HepG2 (cell line): ENCODE data around the gene MAB21L4. TPM values are rescaled to one million over a fixed set of nuclear protein-coding genes. Genes with fewer than 3 reads are reported as not detected.

ENCODE experiments used
- AHR ChIP-seq: IDR thresholded peaks from 2 replicates; pipeline ENCODE4 v1.6.1; 2018; ENCODE audit warnings: missing genetic modification reagents, missing compliant biosample characterization
- ASH2L ChIP-seq: fragments of 300-600, 200-600 bp; sonication (generic); IDR thresholded peaks from 2 replicates; pipeline ENCODE4 v1.7.0; 2017; ENCODE audit warnings: low read depth, mild to moderate bottlenecking, moderate library complexity, mixed read lengths, low read length; ENCODE audit not compliant: insufficient read length
- ATM ChIP-seq: fragments of 450-650 bp; IDR thresholded peaks from 2 replicates; pipeline ENCODE4 v1.7.1; 2017; ENCODE audit warnings: mild to moderate bottlenecking, borderline replicate concordance
- BCL6 ChIP-seq: IDR thresholded peaks from 2 replicates; pipeline ENCODE4 v1.6.1; 2016; ENCODE audit warnings: missing genetic modification reagents, missing compliant biosample characterization
- CEBPZ ChIP-seq: IDR thresholded peaks from 2 replicates; pipeline ENCODE4 v1.6.1; 2012; ENCODE audit warnings: low read length, improper control_type of control experiment
- DPF2 ChIP-seq: sonication (generic); formaldehyde crosslinking; IDR thresholded peaks from 2 replicates; pipeline ENCODE4 v1.4.0; 2020; ENCODE audit warnings: mild to moderate bottlenecking, low read depth, missing genetic modification reagents, borderline replicate concordance
- DR1 ChIP-seq: sonication (generic); formaldehyde crosslinking; IDR thresholded peaks from 2 replicates; pipeline ENCODE4 v1.8.0; 2021; ENCODE audit warnings: mild to moderate bottlenecking, missing genetic modification reagents, inconsistent platforms
- DRAP1 ChIP-seq: IDR thresholded peaks from 2 replicates; pipeline ENCODE4 v1.6.1; 2016; ENCODE audit warnings: missing genetic modification reagents, missing compliant biosample characterization
- FOXA3 ChIP-seq: IDR thresholded peaks from 2 replicates; pipeline ENCODE4 v1.6.1; 2016; ENCODE audit warnings: missing genetic modification reagents, missing compliant biosample characterization
- FOXK1 ChIP-seq: sonication (generic); formaldehyde crosslinking; IDR thresholded peaks from 2 replicates; pipeline ENCODE4 v1.4.0; 2020; ENCODE audit warnings: low read depth, missing genetic modification reagents, borderline replicate concordance
- KAT2B ChIP-seq: fragments of 150-350 bp; IDR thresholded peaks from 2 replicates; pipeline ENCODE4 v1.6.1; 2014; ENCODE audit warnings: low read depth, low read length, borderline replicate concordance
- PITX1 ChIP-seq: sonication (generic); formaldehyde crosslinking; IDR thresholded peaks from 2 replicates; pipeline ENCODE4 v1.5.1; 2020; ENCODE audit warnings: mild to moderate bottlenecking, missing genetic modification reagents
- SAP130 ChIP-seq: IDR thresholded peaks from 2 replicates; pipeline ENCODE4 v1.6.1; 2016; ENCODE audit warnings: low read depth
- SNAPC2 ChIP-seq: sonication (generic); formaldehyde crosslinking; IDR thresholded peaks from 2 replicates; pipeline ENCODE4 v1.8.1; 2022; ENCODE audit warnings: mild to moderate bottlenecking, missing genetic modification reagents
- SP2 ChIP-seq: sonication (generic); formaldehyde crosslinking; IDR thresholded peaks from 2 replicates; pipeline ENCODE4 v1.5.1; 2020; ENCODE audit warnings: mild to moderate bottlenecking, missing genetic modification reagents
- ZNF10 ChIP-seq: sonication (generic); formaldehyde crosslinking; IDR thresholded peaks from 2 replicates; pipeline ENCODE4 v1.4.0; 2020; ENCODE audit warnings: mild to moderate bottlenecking, low read depth, missing genetic modification reagents, borderline replicate concordance
- ZNF142 ChIP-seq: sonication (generic); formaldehyde crosslinking; IDR thresholded peaks from 2 replicates; pipeline ENCODE4 v1.4.0; 2020; ENCODE audit warnings: missing genetic modification reagents
- polyA plus RNA-seq, 8 experiments: library from polyadenylated mRNA; depleted of rRNA in 3 of 8; stranded (reverse) in 7 of 8; unstranded in 1 of 8; fragments of >200 nt; fragmentation: Illumina TruSeq in 4 of 8; extraction: Trizol in 4 of 8; gene quantifications; 2 replicates each; pipeline versions ENCODE4 v1.2.1 to v1.2.3, GENCODE V29; 2011 to 2016; ENCODE audit warnings: low read depth in 4 of 8, missing spikeins in 1 of 8, mixed read lengths in 1 of 8; ENCODE audit not compliant: insufficient read depth in 1 of 8
- total RNA-seq, 5 experiments: library from RNA; depleted of rRNA; stranded (reverse); fragments of >200 nt; fragmentation: Illumina TruSeq; extraction: Trizol; gene quantifications; 2 replicates each; pipeline ENCODE4 v1.2.3, GENCODE V29; 2016; ENCODE audit warnings: low read depth in 1 of 5

The MAB21L4 gene
- total and polyA plus RNA-seq, 2 of the 13 experiments (the other 11 are each of a cell fraction or from before 2014, with no cell fraction given) = 3.0 to 14.0 TPM

GRCh38 chr2:240840435-240841060, 55.4 kb downstream of the MAB21L4 start (continued):
- TF ChIP-seq FOXK1 (CRISPR knock-in tag) = peak; percentile 27; the same call in 1 of the 2 replicates
- peak; percentile 57 for TF ChIP-seq SAP130 (CRISPR knock-in tag)
- no peak for TF ChIP-seq CEBPZ
- no peak for TF ChIP-seq DR1
- TF ChIP-seq ATM = no peak
- TF ChIP-seq ZNF10 = no peak
- no peak for TF ChIP-seq SNAPC2
- TF ChIP-seq FOXA3 (CRISPR knock-in tag) = 0 out of 2 replicates have a peak, but pooled peaks have one; percentile 9
- TF ChIP-seq KAT2B = no peak
- no peak for TF ChIP-seq DPF2 (CRISPR knock-in tag)
- no peak for TF ChIP-seq AHR (CRISPR knock-in tag)
- no peak for TF ChIP-seq PITX1 (CRISPR knock-in tag)
- no peak for TF ChIP-seq ZNF142 (CRISPR knock-in tag)
- no peak for TF ChIP-seq ASH2L
- TF ChIP-seq BCL6 (CRISPR knock-in tag) = no peak
- no peak for TF ChIP-seq SP2 (CRISPR knock-in tag)
- peak; percentile 30; the same call in 1 of the 2 replicates for TF ChIP-seq DRAP1 (CRISPR knock-in tag)
